Endothelial cell of coronary artery (primary cell): Measurements from ENCODE around the gene TRIM10. TPM values are rescaled to one million over a fixed set of nuclear protein-coding genes. Genes with fewer than 3 reads are reported as not detected.

Experiments
- total RNA-seq: library from RNA; depleted of rRNA; stranded (reverse); fragments of >200 nt; gene quantifications from 2 replicates; pipeline ENCODE4 v1.2.3, GENCODE V29; 2014

TRIM10 gene, protein sequence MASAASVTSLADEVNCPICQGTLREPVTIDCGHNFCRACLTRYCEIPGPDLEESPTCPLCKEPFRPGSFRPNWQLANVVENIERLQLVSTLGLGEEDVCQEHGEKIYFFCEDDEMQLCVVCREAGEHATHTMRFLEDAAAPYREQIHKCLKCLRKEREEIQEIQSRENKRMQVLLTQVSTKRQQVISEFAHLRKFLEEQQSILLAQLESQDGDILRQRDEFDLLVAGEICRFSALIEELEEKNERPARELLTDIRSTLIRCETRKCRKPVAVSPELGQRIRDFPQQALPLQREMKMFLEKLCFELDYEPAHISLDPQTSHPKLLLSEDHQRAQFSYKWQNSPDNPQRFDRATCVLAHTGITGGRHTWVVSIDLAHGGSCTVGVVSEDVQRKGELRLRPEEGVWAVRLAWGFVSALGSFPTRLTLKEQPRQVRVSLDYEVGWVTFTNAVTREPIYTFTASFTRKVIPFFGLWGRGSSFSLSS
- not detected in 2 replicates for total RNA-seq

DNA sequence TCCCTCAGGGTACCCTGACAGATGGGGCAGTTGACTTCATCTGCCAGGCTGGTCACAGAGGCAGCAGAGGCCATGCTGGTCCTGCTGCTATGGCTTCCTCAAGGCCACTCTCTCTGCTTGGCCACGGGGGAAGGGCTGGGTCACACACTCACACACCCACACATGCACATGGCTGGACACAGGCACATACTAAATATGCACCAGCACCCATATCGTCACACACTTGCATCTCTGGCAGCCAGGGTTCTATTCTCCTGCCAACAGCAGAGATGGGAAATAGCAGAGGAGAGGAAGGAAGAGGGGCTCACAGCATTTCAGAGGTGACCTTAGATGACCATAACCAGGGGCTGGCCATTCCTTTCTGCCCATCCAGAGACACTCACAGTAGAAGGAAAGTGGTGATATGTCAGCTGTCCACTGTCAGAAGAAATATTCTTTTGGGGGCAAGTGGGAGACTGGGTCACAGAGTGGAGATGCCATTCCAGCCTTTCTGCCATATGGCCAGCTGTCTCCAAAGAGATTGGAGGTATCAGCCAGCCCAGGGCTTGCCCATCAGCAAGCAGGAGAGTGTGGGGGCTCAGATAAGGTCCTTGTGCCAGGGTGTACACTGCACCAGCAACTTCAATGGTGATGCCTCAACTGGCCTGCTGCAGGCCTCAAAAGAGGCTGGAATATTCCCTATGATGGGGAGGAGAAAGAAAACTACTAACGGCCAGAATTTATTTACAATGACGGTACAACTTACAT is at the start of gene TRIM10:
Gene TRIM10 (minus strand): TSS at position 427 of the 747 bp plus-strand sequence. CDS start 353 bp downstream, at position 74.

DNA sequence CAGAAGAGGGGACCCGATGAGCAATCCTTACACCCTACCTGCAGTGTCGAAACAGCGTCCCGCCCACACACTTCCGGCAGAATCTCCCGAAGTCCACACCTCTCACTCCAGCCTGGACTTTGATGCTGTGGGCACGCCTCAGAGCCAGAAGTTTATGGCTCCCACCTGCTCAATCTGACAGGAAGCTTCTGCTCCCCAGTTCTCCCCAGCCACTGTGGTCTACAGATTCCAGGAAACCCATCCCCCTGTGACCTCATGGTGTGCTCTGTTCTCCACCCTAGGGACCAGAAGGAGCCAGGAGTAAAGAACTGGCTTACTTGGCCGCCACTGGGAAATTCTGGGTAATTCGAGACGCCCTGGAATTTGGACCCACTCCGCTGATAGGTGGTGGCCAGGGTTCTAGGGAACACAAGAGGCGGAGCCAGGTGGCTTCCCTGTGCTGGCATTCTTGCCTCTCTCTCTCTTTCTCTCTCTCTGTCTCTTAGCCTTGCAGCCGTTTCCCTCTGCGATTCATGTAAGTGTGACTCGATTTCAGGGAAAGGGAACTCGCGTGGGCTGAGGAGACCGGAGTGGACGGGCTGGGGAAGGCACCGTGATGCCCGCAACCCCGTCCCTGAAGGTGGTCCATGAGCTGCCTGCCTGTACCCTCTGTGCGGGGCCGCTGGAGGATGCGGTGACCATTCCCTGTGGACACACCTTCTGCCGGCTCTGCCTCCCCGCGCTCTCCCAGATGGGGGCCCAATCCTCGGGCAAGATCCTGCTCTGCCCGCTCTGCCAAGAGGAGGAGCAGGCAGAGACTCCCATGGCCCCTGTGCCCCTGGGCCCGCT is 2.3 kb upstream of the TRIM10 start, which contains the start of gene TRIM15:
Gene TRIM15 (plus strand): TSS at position 457 of the 828 bp plus-strand sequence. CDS start 139 bp downstream, at position 596.

DNA sequence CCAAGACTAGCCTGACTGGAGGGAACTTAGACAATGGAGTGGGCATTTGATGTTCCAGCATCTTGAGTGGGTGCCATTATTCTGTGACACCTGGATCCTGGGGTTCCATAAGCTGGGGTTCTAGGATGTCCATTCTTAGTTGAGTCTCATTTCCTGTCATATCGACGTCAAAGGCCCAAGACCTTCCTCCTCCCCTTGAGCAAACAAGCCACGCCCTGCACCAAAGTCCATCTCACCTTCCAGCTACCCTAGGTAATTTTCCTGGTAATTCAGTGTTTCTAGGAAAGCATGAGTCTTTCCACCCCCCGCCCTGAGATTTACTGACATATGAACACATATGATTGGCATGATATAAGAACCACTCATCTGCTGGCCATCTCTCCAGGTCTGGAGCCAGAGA is 25.3 kb downstream of the TRIM10 start, which contains the start of gene TRIM40:
Gene TRIM40 (plus strand): TSS at position 384 of the 400 bp plus-strand sequence. CDS start 897 bp downstream, outside the sequence.

DNA sequence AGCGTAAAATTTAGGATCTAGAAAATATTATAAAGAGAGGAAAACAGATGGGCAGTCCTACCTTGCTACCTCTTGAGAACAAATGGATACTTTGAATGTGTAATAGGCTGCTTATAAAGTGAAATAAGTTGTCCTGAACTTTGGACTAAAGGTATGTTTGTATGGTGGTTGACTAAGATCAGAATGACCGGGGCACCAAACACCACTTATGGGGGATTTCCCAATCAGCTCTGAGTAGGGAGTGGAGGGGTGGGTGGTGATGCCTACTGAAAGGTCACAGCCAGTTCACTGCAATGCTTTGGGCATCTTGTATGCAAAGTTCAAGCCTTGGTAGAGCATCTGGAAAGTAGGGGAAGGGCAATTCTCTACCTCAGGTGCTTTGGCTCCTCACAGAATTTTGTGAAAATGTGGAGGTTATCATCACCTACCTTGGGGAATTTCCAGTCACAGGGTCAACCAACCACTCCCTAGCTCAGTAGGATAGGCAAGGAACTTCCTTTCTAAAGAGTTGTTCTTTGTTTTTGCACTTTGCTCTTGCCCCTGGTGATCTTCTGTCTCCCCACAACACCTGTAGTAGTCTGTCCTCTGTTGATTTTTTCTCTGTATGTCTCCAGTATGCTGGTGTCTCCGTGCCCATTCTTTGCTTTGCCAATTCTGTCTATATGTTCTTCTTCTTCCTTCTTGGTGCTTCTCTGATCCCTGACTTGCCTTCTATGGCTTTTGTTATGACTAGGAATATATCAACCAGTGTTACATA is 47.8 kb downstream of the TRIM10 start, which contains the start of gene TRIM31:
Gene TRIM31 (minus strand): TSS at position 88 of the 757 bp plus-strand sequence. CDS start 285 bp downstream, outside the sequence.

Other genes with a start within 250 kb of the TRIM10 start
- 426 and 595 TPM in 2 replicates for gene HLA-A, start 218.7 kb downstream of the TRIM10 start, total RNA-seq
- gene POLR1H, start 99.9 kb downstream of the TRIM10 start, total RNA-seq = 35.4 and 42.6 TPM in 2 replicates
- gene PPP1R11, start 94.0 kb downstream of the TRIM10 start, total RNA-seq = 10.6 and 13.2 TPM in 2 replicates
- not detected in 2 replicates for gene RNF39, start 85.4 kb downstream of the TRIM10 start, total RNA-seq
- gene TRIM31, start 48.1 kb downstream of the TRIM10 start, total RNA-seq = not detected in 2 replicates
- not detected in 2 replicates for gene TRIM40, start 25.1 kb downstream of the TRIM10 start, total RNA-seq
- not detected in 2 replicates for gene TRIM15, start 2.3 kb upstream of the TRIM10 start, total RNA-seq
- gene TRIM26, start 52.2 kb upstream of the TRIM10 start, total RNA-seq = 23.8 and 25.6 TPM in 2 replicates
- gene TRIM39, start 165.7 kb upstream of the TRIM10 start, total RNA-seq = 7.3 and 7.6 TPM in 2 replicates
- gene RPP21, start 183.9 kb upstream of the TRIM10 start, total RNA-seq = 23.8 and 33.0 TPM in 2 replicates